Common myeloid progenitor, CD34-positive (primary cell): Measurements from ENCODE around the gene DNASE1L2.
"Not testable (repeated sequence)": the region's sequence is repeated elsewhere in the genome, so short reads cannot be mapped to it uniquely, and the experiment has no call there.

Experiments
- CTCF ChIA-PET: fragments of 350-600 bp; sonication (Branson Sonifier 250); formaldehyde crosslinking; loops from one replicate; lab custom pipeline; 2021; ENCODE audit warnings: antibody characterized with exemption; lab: Charles Lee
- POLR2A ChIA-PET: fragments of 350-600 bp; sonication (Branson Sonifier 250); formaldehyde crosslinking; loops from one replicate; lab custom pipeline; 2021; ENCODE audit warnings: antibody characterized with exemption; lab: Charles Lee
- DNase-seq, 3 donors: peaks; one replicate each; pipeline versions ENCODE4 v3.0.0 to v3.0.0-alpha.2; 2013
- H3K27ac ChIP-seq, 2 experiments: 1 replicate in 1 of 2; 2 replicates in 1 of 2; pipeline ENCODE4 v1.7.0; 2013; ENCODE audit warnings: inconsistent platforms in 2 of 2, low read length in 2 of 2, mild to moderate bottlenecking in 2 of 2, low read depth in 1 of 2, moderate library complexity in 1 of 2; ENCODE audit not compliant: severe bottlenecking in 2 of 2, insufficient read depth in 1 of 2, poor library complexity in 1 of 2
- H3K27me3 ChIP-seq, 5 experiments: replicated peaks in 2 of 5; 1 replicate in 3 of 5; 2 replicates in 2 of 5; pipeline versions ENCODE4 v1.6.1 to v1.7.0; 2013; ENCODE audit warnings: low read length in 4 of 5, mild to moderate bottlenecking in 2 of 5, moderate library complexity in 2 of 5, inconsistent platforms in 1 of 5; ENCODE audit not compliant: insufficient read depth in 5 of 5, control insufficient read depth in 4 of 5
- H3K36me3 ChIP-seq, 4 experiments: 1 replicate in 2 of 4; 2 replicates in 2 of 4; pipeline versions ENCODE4 v1.6.1 to v1.7.0; 2013; ENCODE audit warnings: low read length in 3 of 4, control low read depth in 1 of 4, mild to moderate bottlenecking in 1 of 4; ENCODE audit not compliant: control insufficient read depth in 4 of 4, insufficient read depth in 4 of 4
- H3K4me1 ChIP-seq, 4 experiments: 1 replicate in 3 of 4; 2 replicates in 1 of 4; pipeline versions ENCODE4 v1.6.1 to v1.7.1; 2013; ENCODE audit warnings: low read length in 3 of 4, mild to moderate bottlenecking in 3 of 4, control low read depth in 1 of 4, inconsistent platforms in 1 of 4, moderate library complexity in 1 of 4; ENCODE audit not compliant: control insufficient read depth in 4 of 4, insufficient read depth in 4 of 4; ENCODE audit errors: control extremely low read depth in 1 of 4
- H3K4me3 ChIP-seq, 7 experiments: 1 replicate in 4 of 7; 2 replicates in 3 of 7; pipeline versions ENCODE4 v1.5.1 to v1.7.0; 2013; ENCODE audit warnings: mild to moderate bottlenecking in 7 of 7, low read length in 6 of 7, moderate library complexity in 6 of 7, inconsistent platforms in 2 of 7, low read depth in 2 of 7, control low read depth in 1 of 7; ENCODE audit not compliant: insufficient read depth in 4 of 7, control insufficient read depth in 1 of 7; ENCODE audit errors: extremely low read depth in 1 of 7
- H3K9me3 ChIP-seq, 5 experiments: 1 replicate in 4 of 5; 2 replicates in 1 of 5; pipeline versions ENCODE4 v1.6.1 to v1.7.1; 2013; ENCODE audit warnings: low read length in 4 of 5, mild to moderate bottlenecking in 2 of 5, inconsistent platforms in 1 of 5, low read depth in 1 of 5, moderate library complexity in 1 of 5; ENCODE audit not compliant: control insufficient read depth in 4 of 5, insufficient read depth in 2 of 5; ENCODE audit errors: control extremely low read depth in 1 of 5
- WGBS: methylation state at CpG from one replicate; pipeline ENCODE4 v1.1.5; 2013; ENCODE audit not compliant: insufficient coverage; 5-methylcytosine and 5-hydroxymethylcytosine counted together

DNASE1L2 gene

GRCh38 chr16:2267505-2267912 is 31.3 kb downstream of the DNASE1L2 start:
- DNase-seq, CTCF ChIA-PET, H3K9me3 ChIP-seq, H3K27me3 ChIP-seq: not testable (repeated sequence)
- H3K4me1 ChIP-seq = peaks cover 0 to 27% (median 18%) of the 10 kb centered on the region in 4 experiments
- peaks cover 2 to 31% (median 20%) of the 10 kb centered on the region in 4 experiments for H3K36me3 ChIP-seq
- peak overlapping the region; percentile 84 to 99 (median 93) for H3K4me3 ChIP-seq
- H3K27ac ChIP-seq = peak overlapping the region; percentile 89 to 92
- POLR2A ChIA-PET = interaction anchor here (0.8 kb wide), 1 partner anchor 23 kb away, joined by 3 read pairs; no protein-coding TSS in a partner anchor
- WGBS = under 1% methylated on average over 28 of the region's 54 CpGs

GRCh38 chr16:2267913-2268666 is 31.8 kb downstream of the DNASE1L2 start, which contains the start of gene RNPS1:
TSS of gene RNPS1 (minus strand) at chr16:2268126. CDS start at chr16:2264643, 3,483 bp downstream.
- Histone ChIP-seq H3K9me3 (no peaks in the 10 kb centered on the region), H3K36me3 (peaks cover 2 to 26% (median 15%) of the 10 kb centered on the region in 4 experiments), H3K27ac (peak within 1 kb of the TSS; percentile 89 to 92), H3K4me3 (peak within 1 kb of the TSS; percentile 84 to 99 (median 93)), H3K4me1 (peaks cover 0 to 30% (median 18%) of the 10 kb centered on the region in 4 experiments), H3K27me3 (no peaks in the 10 kb centered on the region)
- ChIA-PET CTCF (no interaction called here), POLR2A (interaction anchor here (0.6 to 0.8 kb wide), 2 partner anchors 23 to 860 kb away, joined by 3 read pairs; no protein-coding TSS in a partner anchor)
- WGBS = under 1% methylated on average over 82 of the region's 88 CpGs
- peak; percentile 96 to 98 (median 98) for DNase-seq

DNA sequence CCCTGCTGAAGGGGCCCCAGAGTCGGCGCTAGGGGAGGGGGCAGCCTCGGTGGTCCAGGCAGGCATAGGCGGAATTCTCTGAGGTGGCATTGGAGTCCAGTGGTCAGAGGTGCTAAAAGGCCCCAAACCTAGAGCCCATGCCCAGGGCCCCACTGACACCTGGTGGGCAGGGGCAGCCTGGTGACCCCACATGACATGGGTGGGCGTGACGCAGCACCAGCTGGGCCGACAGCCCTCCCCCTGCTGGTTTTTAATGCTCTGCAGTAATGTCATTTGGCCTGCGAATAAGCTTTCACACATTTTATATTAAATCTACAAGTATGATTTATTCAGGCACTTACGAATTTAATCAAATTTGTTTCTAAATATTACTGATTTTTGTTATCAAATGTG is 33.8 kb downstream of the DNASE1L2 start:
- Histone ChIP-seq H3K9me3 (no peaks in the 10 kb centered on the region), H3K27me3 (no peaks in the 10 kb centered on the region), H3K27ac (no peak overlapping the region), H3K36me3 (peaks cover 0 to 6% (median 2%) of the 10 kb centered on the region in 4 experiments), H3K4me3 (no peak overlapping the region), H3K4me1 (peaks cover 0 to 30% (median 18%) of the 10 kb centered on the region in 4 experiments)
- WGBS = 96% methylated on average over 4 of the region's 9 CpGs
- ChIA-PET CTCF (interaction anchor here (0.7 to 2.3 kb wide), 3 partner anchors 12 to 232 kb away, joined by 3 to 7 read pairs (median 6); partner anchors contain the start of gene ECI1), POLR2A (no interaction called here)
- DNase-seq = peak in 1 of 3 donors; percentile 31

DNA sequence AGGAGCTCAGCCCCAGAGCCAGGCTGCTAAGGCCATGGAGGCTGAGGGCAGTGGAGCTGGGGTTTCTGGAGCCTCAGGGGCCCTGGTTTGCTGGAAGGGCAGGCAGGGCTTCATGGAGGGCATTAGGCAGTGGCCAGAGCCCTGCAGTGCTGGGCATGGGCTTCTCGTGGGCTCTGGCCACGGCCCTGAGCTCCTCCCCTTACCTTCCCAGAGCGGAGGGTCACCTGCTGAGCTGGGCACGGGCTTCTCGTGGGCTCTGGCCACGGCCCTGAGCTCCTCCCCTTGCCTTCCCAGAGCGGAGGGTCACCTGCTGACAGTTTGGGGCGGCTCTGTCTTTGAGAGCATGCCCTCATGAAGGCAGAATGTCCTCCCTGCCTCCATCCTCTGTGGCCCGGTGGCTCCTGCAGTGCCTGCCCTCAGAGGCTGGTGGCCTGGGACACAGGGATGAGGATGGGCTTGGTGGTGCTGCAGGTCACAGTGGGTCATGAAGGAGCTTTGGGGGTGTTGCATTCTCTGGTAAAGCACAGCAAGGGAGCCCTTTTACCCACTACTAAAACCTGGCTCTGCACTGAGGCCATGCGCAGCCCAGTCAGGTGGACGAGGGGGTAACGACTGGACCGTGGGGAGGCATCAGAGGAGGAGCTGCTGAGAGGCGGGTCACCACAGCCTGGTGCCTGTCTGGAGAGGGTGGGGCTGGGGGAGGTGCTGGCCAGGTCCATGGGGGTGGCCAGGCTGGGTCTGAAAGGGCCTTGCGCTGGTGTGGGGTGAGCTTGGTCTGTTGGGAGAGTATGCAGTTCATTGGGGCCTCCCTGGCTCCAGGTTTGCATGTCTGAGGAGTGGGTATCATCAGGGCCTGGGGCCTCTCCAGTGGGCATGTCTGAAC is 34.6 kb downstream of the DNASE1L2 start:
- no peaks in the 10 kb centered on the region for H3K9me3 ChIP-seq
- DNase-seq = no peak
- H3K4me1 ChIP-seq = peaks cover 0 to 27% (median 18%) of the 10 kb centered on the region in 4 experiments
- no peak overlapping the region for H3K4me3 ChIP-seq
- CTCF ChIA-PET = interaction anchor here (0.7 to 2.3 kb wide), 5 partner anchors 8 to 231 kb away, joined by 3 to 7 read pairs (median 6); partner anchors contain the start of gene ECI1
- H3K27ac ChIP-seq = no peak overlapping the region
- H3K27me3 ChIP-seq = no peaks in the 10 kb centered on the region
- WGBS = 86% methylated on average over 14 of the region's 15 CpGs
- POLR2A ChIA-PET = no interaction called here
- H3K36me3 ChIP-seq = peaks cover 0 to 2% (median under 1%) of the 10 kb centered on the region in 4 experiments

DNA sequence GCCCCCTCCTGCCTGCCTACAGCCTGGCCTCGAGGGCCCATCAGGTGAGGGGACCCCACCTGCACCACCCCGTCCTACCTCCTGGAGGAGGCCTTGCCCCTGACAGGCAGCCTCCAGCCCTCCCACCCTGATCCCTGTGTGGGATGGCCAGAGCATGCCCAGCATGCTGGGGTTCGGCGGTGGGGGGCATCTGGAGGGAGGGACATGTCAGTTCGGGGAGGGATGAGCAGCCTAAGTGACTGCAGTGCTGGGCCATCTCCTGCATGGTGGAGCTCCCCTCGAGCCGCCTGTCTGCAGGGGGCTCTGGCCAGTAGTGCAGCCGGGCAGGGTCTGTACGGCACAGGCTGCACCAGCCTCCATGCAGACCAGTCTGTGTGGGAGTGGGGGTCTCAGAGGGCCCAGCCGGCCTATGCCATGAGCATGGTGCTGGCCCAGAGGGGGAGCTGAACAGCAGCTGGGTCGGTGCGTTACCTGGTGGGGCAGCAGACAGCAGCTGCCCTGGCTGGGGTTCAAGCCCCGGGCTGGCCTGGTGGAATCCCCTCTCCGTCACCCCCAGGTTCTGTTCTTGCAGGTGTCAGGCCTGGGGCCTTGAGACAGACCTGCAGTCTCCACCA is 35.7 kb downstream of the DNASE1L2 start:
- Histone ChIP-seq H3K9me3 (no peaks in the 10 kb centered on the region), H3K27me3 (no peaks in the 10 kb centered on the region), H3K4me1 (peaks cover 0 to 17% (median 12%) of the 10 kb centered on the region in 4 experiments), H3K27ac (no peak overlapping the region), H3K36me3 (peaks cover 0 to 2% (median 0%) of the 10 kb centered on the region in 4 experiments), H3K4me3 (no peak overlapping the region)
- ChIA-PET POLR2A (no interaction called here), CTCF (interaction anchor here (1.5 to 1.9 kb wide), 2 partner anchors 9 to 13 kb away, joined by 4 to 6 read pairs; no protein-coding TSS in a partner anchor)
- 97% methylated on average over 12 of the region's 14 CpGs for WGBS
- DNase-seq = no peak

GRCh38 chr16:2273484-2273883 is 37.2 kb downstream of the DNASE1L2 start:
- H3K9me3 ChIP-seq = no peaks in the 10 kb centered on the region
- no peak overlapping the region for H3K27ac ChIP-seq
- ChIA-PET POLR2A (no interaction called here), CTCF (no interaction called here)
- no peaks in the 10 kb centered on the region for H3K27me3 ChIP-seq
- DNase-seq = no peak
- peaks cover 0 to 17% (median 12%) of the 10 kb centered on the region in 4 experiments for H3K4me1 ChIP-seq
- WGBS = 94% methylated on average over 15 of the region's 16 CpGs
- peaks cover 0 to 3% (median under 1%) of the 10 kb centered on the region in 4 experiments for H3K36me3 ChIP-seq
- H3K4me3 ChIP-seq = no peak overlapping the region
